ENCODE results near the gene NDUFB7. TPM values are rescaled to one million over a fixed set of nuclear protein-coding genes. Genes with fewer than 3 reads are reported as not detected.
"Not testable (repeated sequence)": the region's sequence is repeated elsewhere in the genome, so short reads cannot be mapped to it uniquely, and the experiment has no call there.

NDUFB7 gene
- total RNA-seq, 1 experiment from 2014 or later, result 1,095 TPM

- TF ChIP-seq EZH2phosphoT487 (IDR thresholded peaks at IDR 0.05; ENCODE audit: borderline replicate concordance, low read length) (no peak), EZH2 (IDR thresholded peaks at IDR 0.05; ENCODE audit: low read length, unreplicated experiment) (no peak), CTCF (conservative IDR thresholded peaks at IDR 0.05; ENCODE audit: low read depth, low read length) (no peak)
- Histone ChIP-seq H3K4me2 (ENCODE audit: low read length) (no peak overlapping the region), H3K4me3 (ENCODE audit: low read length) (no peak overlapping the region), H3F3A (ENCODE audit: low read length, unreplicated experiment) (no peaks in the 10 kb centered on the region), H3K27me3 (ENCODE audit: low read length) (no peaks in the 10 kb centered on the region), H3K9ac (ENCODE audit: low read length) (no peak overlapping the region), H4K20me1 (ENCODE audit: low read length) (no peaks in the 10 kb centered on the region), H3K4me1 (ENCODE audit: insufficient read depth, low read length) (no peaks in the 10 kb centered on the region), H3K9me2 (replicated peaks; ENCODE audit: low read length) (no peaks in the 10 kb centered on the region), H3K36me3 (ENCODE audit: low read depth, low read length) (no peaks in the 10 kb centered on the region), H2AFZ (ENCODE audit: low read length) (no peak overlapping the region), H3K27ac (ENCODE audit: low read length) (no peak overlapping the region), H3K9me3 (ENCODE audit: low read length) (no peaks in the 10 kb centered on the region), H3K79me2 (ENCODE audit: low read length) (no peaks in the 10 kb centered on the region)
- no peak for ATAC-seq
- ChIA-PET CTCF (no interaction called here), POLR2A (ENCODE audit: unreplicated experiment) (no interaction called here)
- DNase-seq, result no peak
- intact Hi-C loops (cut with micrococcal nuclease), result no loop called here
- BruUV-seq (replicated peaks), result no TSS peak
These were observed 40.8 kb upstream of the NDUFB7 start for GRCh38 chr19:14612657-14613056.

DNA sequence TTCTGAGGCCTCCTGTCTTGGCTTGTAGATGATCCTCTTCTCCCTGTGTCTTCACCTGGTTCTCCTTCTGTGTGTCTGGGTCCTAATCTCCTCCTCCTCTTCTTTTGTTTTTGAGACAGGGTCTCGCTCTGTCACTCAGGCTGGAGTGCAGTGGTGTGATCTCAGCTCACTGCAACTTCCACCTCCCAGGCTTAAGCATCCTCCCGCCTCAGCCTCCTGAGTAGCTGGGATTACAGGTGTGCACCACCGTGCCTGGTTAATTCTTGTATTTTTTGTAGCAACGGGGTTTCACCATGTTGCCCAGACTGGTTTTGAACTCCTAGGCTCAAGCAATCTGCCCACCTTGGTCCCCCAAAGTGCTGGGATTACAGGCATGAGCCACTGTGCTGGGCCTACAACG is 40.4 kb upstream of the NDUFB7 start:
- H3K27me3 ChIP-seq (ENCODE audit: low read length); H2AFZ ChIP-seq (ENCODE audit: low read length); H3K4me3 ChIP-seq (ENCODE audit: low read length); H3K9me2 ChIP-seq (replicated peaks; ENCODE audit: low read length); H3K27ac ChIP-seq (ENCODE audit: low read length); H3K9me3 ChIP-seq (ENCODE audit: low read length); BruUV-seq (replicated peaks); H3K4me1 ChIP-seq (ENCODE audit: insufficient read depth, low read length); CTCF ChIA-PET; H3K4me2 ChIP-seq (ENCODE audit: low read length); H3K9ac ChIP-seq (ENCODE audit: low read length); H3F3A ChIP-seq (ENCODE audit: low read length, unreplicated experiment); POLR2A ChIA-PET (ENCODE audit: unreplicated experiment); H3K79me2 ChIP-seq (ENCODE audit: low read length); ATAC-seq; intact Hi-C loops (cut with micrococcal nuclease); DNase-seq; H4K20me1 ChIP-seq (ENCODE audit: low read length); H3K36me3 ChIP-seq (ENCODE audit: low read depth, low read length): not testable (repeated sequence)

DNA sequence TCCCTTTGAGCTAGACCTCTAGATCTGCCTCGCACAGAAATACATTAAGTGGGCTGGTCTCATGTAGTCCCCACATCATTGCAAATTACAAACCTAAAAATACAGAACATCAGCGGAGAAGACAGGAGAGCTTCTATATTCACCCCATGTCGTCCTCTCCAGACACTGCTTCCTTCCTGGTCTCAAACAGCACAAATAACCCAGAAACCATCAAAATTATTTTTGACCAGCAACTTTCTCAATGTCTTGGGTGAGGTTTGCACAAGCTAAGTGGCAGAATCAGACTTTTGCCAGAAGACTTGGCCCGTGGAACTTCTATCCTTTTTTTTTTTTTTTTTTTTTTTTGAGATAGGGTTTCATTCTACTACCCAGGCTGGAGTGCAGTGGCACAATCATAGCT is 39.2 kb upstream of the NDUFB7 start:
- CTCF ChIA-PET, result interaction anchor here (0.6 kb wide), 1 partner anchor 1507 kb away, joined by 8 read pairs; no protein-coding TSS in a partner anchor
- Histone ChIP-seq H3K36me3 (ENCODE audit: low read depth, low read length) (no peaks in the 10 kb centered on the region), H4K20me1 (ENCODE audit: low read length) (no peaks in the 10 kb centered on the region), H3K27me3 (ENCODE audit: low read length) (no peaks in the 10 kb centered on the region), H3K27ac (ENCODE audit: low read length) (no peak overlapping the region), H3K4me1 (ENCODE audit: insufficient read depth, low read length) (no peaks in the 10 kb centered on the region), H3K9me2 (replicated peaks; ENCODE audit: low read length) (no peaks in the 10 kb centered on the region), H3K9me3 (ENCODE audit: low read length) (no peaks in the 10 kb centered on the region), H3K4me2 (ENCODE audit: low read length) (no peak overlapping the region), H3K4me3 (ENCODE audit: low read length) (no peak overlapping the region), H3K79me2 (ENCODE audit: low read length) (no peaks in the 10 kb centered on the region), H3F3A (ENCODE audit: low read length, unreplicated experiment) (no peaks in the 10 kb centered on the region), H3K9ac (ENCODE audit: low read length) (no peak overlapping the region), H2AFZ (ENCODE audit: low read length) (no peak overlapping the region)
- intact Hi-C loops (cut with micrococcal nuclease), result no loop called here
- POLR2A ChIA-PET (ENCODE audit: unreplicated experiment), result no interaction called here
- BruUV-seq (replicated peaks), result no TSS peak
- ATAC-seq (no peak), DNase-seq (no peak)
- TF ChIP-seq CTCF (conservative IDR thresholded peaks at IDR 0.05; ENCODE audit: low read depth, low read length) (no peak), EZH2phosphoT487 (IDR thresholded peaks at IDR 0.05; ENCODE audit: borderline replicate concordance, low read length) (no peak), EZH2 (IDR thresholded peaks at IDR 0.05; ENCODE audit: low read length, unreplicated experiment) (no peak)

All from PC-3 (cell line).